Peyer's patch (tissue), 4 donors: ENCODE data around the gene INPP5J.

ENCODE experiments used
- CTCF ChIP-seq, 6 experiments: fragments of 450-650 bp in 4 of 6; fragments of 200-600 bp in 2 of 6; sonication (generic) in 1 of 6; IDR thresholded peaks; one replicate each; pipeline ENCODE4 v1.5.1; 2017 to 2019; ENCODE audit warnings: antibody characterized with exemption in 6 of 6, mild to moderate bottlenecking in 3 of 6, moderate library complexity in 1 of 6
- POLR2A ChIP-seq, 2 donors: fragments of 450-650 bp; IDR thresholded peaks; one replicate each; pipeline ENCODE4 v1.5.1; 2017; ENCODE audit warnings: antibody characterized with exemption in 2 of 2, mild to moderate bottlenecking in 2 of 2, moderate library complexity in 2 of 2

- TF ChIP-seq CTCF (IDR thresholded peaks at IDR 0.05), result no peak
- TF ChIP-seq POLR2A (IDR thresholded peaks at IDR 0.05), result no peak
Measured at GRCh38 chr22:31148488-31148887, 25.7 kb downstream of the INPP5J start.
